ENCODE data around the gene KCTD6. TPM values are rescaled to one million over a fixed set of nuclear protein-coding genes. Genes with fewer than 3 reads are reported as not detected.

KCTD6 gene
- total and polyA plus RNA-seq, 2 of the 8 experiments (the other 6 are each of a cell fraction or from before 2014, with no cell fraction given) = 17.4 to 21.4 TPM

DNA sequence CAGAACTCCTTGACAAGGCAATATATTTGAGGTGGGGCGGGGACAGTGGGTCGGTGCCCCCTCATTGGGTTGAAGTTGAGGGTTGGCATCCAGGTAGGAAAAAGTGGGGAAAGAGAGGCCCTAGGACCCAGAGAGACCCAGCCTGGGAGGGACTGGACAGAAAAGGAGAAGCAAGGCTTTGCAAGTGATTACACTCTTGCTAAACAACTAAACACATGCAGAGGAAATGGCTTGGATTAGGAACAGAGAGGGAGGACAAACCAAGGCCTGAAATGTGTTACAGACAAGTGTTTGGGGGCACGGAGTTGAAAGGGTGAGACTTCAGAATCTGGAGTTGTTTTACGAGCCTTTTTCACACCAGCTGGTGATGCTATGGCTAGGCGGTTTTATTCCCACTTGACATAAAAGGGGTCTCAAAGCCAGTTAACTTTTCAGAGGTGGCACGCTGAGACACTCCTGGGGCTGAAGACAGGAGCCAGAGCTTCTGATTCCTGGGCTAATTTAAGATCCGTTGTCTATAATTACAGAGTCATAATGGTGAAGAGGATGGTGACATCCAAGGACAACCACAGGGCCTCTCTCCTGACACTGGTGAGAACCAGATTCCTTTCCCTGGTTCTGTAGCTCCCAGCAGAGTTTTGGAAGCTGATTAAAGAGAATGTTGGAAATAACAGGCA, 7.7 kb upstream of the KCTD6 start:
- no peak overlapping the region for H4K91ac ChIP-seq (replicated peaks; ENCODE audit: insufficient read length, low read length)
- H3K9me3 ChIP-seq (ENCODE audit: insufficient read depth in 2 of 2, low read depth in 1 of 2, low read length in 1 of 2) = no peaks in the 10 kb centered on the region
- no peak overlapping the region for H3K56ac ChIP-seq (replicated peaks; ENCODE audit: insufficient read length, low read depth, low read length)
- H2BK5ac ChIP-seq (ENCODE audit: low read depth, low read length) = no peak overlapping the region
- no peak overlapping the region for H2BK12ac ChIP-seq (ENCODE audit: low read depth, low read length)
- no peak overlapping the region for H2BK120ac ChIP-seq (replicated peaks; ENCODE audit: low read depth, low read length)
- H3K4ac ChIP-seq (replicated peaks; ENCODE audit: insufficient read length, low read depth, low read length) = no peak overlapping the region
- no peak overlapping the region for H4K5ac ChIP-seq (ENCODE audit: insufficient read length, low read depth, low read length)
- DNase-seq (ENCODE audit: low read depth in 1 of 2, low spot score in 2 of 2) = no peak
- H3K4me3 ChIP-seq (ENCODE audit: extremely low read depth in 1 of 4, insufficient read depth in 2 of 4, low read depth in 3 of 4, low read length in 4 of 4) = no peak overlapping the region
- no peak overlapping the region for H2AK5ac ChIP-seq (ENCODE audit: low read depth, low read length)
- H2BK20ac ChIP-seq (ENCODE audit: low read length) = no peak overlapping the region
- 83% methylated on average over 7 of the region's 7 CpGs; no CpG with 5 or more reads in 1 of the 2 experiments for WGBS, 2 experiments (ENCODE audit: extremely low coverage in 1 of 2, insufficient coverage in 1 of 2, insufficient read length in 1 of 2, insufficient replicate concordance in 2 of 2, low coverage in 1 of 2, low lambda C conversion rate in 2 of 2, missing lambda C conversion rate in 1 of 2)
- no peak for FAIRE-seq
- no peaks in the 10 kb centered on the region for H3K79me2 ChIP-seq (ENCODE audit: control insufficient read depth in 1 of 2, insufficient read depth in 2 of 2, low read length in 2 of 2)
- H4K20me1 ChIP-seq (replicated peaks in 1 of 2; ENCODE audit: control insufficient read depth in 1 of 2, insufficient read depth in 2 of 2, low read length in 2 of 2) = no peaks in the 10 kb centered on the region
- H3K27me3 ChIP-seq (replicated peaks in 1 of 4; ENCODE audit: control insufficient read depth in 3 of 4, extremely low read depth in 1 of 4, insufficient read depth in 3 of 4, low read length in 3 of 4) = peaks cover 0 to 4% (median 0%) of the 10 kb centered on the region in 4 experiments; a peak in 1 of 7 replicates
- no peaks in the 10 kb centered on the region; the same call in 1 of the 2 replicates for H3K23me2 ChIP-seq (ENCODE audit: low read depth, low read length)
- ChIA-PET POLR2A (ENCODE audit: partially characterized antibody) (interaction anchor here (1.6 kb wide), 1 partner anchor 52 kb away, joined by 3 read pairs; no protein-coding TSS in a partner anchor), CTCF (ENCODE audit: partially characterized antibody) (interaction anchor here (0.6 to 2.9 kb wide), 9 partner anchors 11 to 118 kb away, joined by 3 to 9 read pairs (median 3); no protein-coding TSS in a partner anchor)
- H3K23ac ChIP-seq (ENCODE audit: insufficient read length) = no peak overlapping the region
- no peak overlapping the region for H4K8ac ChIP-seq (ENCODE audit: extremely low read depth, insufficient read depth, low read length)
- H3K79me1 ChIP-seq (ENCODE audit: low read depth, low read length) = no peaks in the 10 kb centered on the region
- H3K4me2 ChIP-seq (ENCODE audit: insufficient read depth in 1 of 2, low read depth in 2 of 2, low read length in 2 of 2) = no peak overlapping the region
- 0 out of 2 replicates have a peak overlapping the region, but pooled peaks have one; percentile 38 for H2AFZ ChIP-seq (ENCODE audit: low read length)
- H3K4me1 ChIP-seq (replicated peaks in 1 of 4; ENCODE audit: control insufficient read depth in 3 of 4, insufficient read depth in 4 of 4, low read length in 3 of 4) = no peaks in the 10 kb centered on the region; a peak in 1 of 7 replicates
- H3K18ac ChIP-seq (ENCODE audit: extremely low read depth, low read length) = no peak overlapping the region
- H3K27ac ChIP-seq (ENCODE audit: low read depth, low read length) = no peak overlapping the region
- H3K14ac ChIP-seq (ENCODE audit: insufficient read length) = no peak overlapping the region
- H3K36me3 ChIP-seq (ENCODE audit: control insufficient read depth in 2 of 4, insufficient read depth in 4 of 4, low read length in 3 of 4) = no peaks in the 10 kb centered on the region
- no peak overlapping the region for H2BK15ac ChIP-seq (ENCODE audit: low read length)
- H3K9ac ChIP-seq (replicated peaks in 1 of 4; ENCODE audit: extremely low read depth in 1 of 4, low read depth in 3 of 4, low read length in 3 of 4) = no peak overlapping the region
- TF ChIP-seq EZH2 (IDR thresholded peaks at IDR 0.05; ENCODE audit: low read depth, low read length, severe bottlenecking) (no peak), SIN3A (conservative IDR thresholded peaks at IDR 0.05 in 1 of 2, IDR thresholded peaks at IDR 0.05 in 1 of 2; ENCODE audit: low read depth in 1 of 2, low read length in 2 of 2) (no peak), RNF2 (IDR thresholded peaks at IDR 0.05; ENCODE audit: borderline replicate concordance, low read depth, low read length, missing control alignments, poor library complexity, severe bottlenecking) (no peak), EP300 (IDR thresholded peaks at IDR 0.05; ENCODE audit: borderline replicate concordance in 1 of 2, low read depth in 2 of 2, low read length in 2 of 2) (no peak), CEBPB (IDR thresholded peaks at IDR 0.05; ENCODE audit: low read depth, low read length) (no peak), RBBP5 (IDR thresholded peaks at IDR 0.05; ENCODE audit: borderline replicate concordance, low read depth, low read length) (no peak), HDAC6 (IDR thresholded peaks at IDR 0.05; ENCODE audit: low read depth, low read length) (no peak), BACH1 (IDR thresholded peaks at IDR 0.05; ENCODE audit: low read length) (no peak), POLR2AphosphoS5 (IDR thresholded peaks at IDR 0.05; ENCODE audit: low read depth, low read length) (no peak), POU5F1 (IDR thresholded peaks at IDR 0.05; ENCODE audit: low read depth, low read length) (no peak), JUN (IDR thresholded peaks at IDR 0.05; ENCODE audit: low read depth, low read length) (no peak), FOSL1 (IDR thresholded peaks at IDR 0.05; ENCODE audit: insufficient read depth, low read depth, low read length) (no peak)
